ENCODE measurements around the gene LY6G6D. TPM values are rescaled to one million over a fixed set of nuclear protein-coding genes. Genes with fewer than 3 reads are reported as not detected.
A peak's percentile ranks its signal among the peaks of the same experiment; 100 is the strongest.

Gene LY6G6D
- total RNA-seq, 2 donors from 2014 or later = not detected

GRCh38 chr6:31763619-31763940, 48.4 kb downstream of the LY6G6D start:
- H3K27me3 ChIP-seq (replicated peaks; ENCODE audit: insufficient read depth) = no peaks in the 10 kb centered on the region
- peaks cover 2 to 8% of the 10 kb centered on the region in 2 donors for H3K4me1 ChIP-seq (ENCODE audit: control insufficient read depth in 1 of 2, low read depth in 2 of 2)
- H3K36me3 ChIP-seq = no peaks in the 10 kb centered on the region
- no peaks in the 10 kb centered on the region for H3K9me3 ChIP-seq
- no peak overlapping the region for H3K27ac ChIP-seq
- DNase-seq (ENCODE audit: low spot score) (no peak), ATAC-seq (ENCODE audit: insufficient number of reproducible peaks, low FRiP score, low read depth) (no peak)
- TF ChIP-seq CTCF (IDR thresholded peaks at IDR 0.05) = no peak
- H3K4me3 ChIP-seq = no peak overlapping the region

- Histone ChIP-seq H3K9me3 (no peaks in the 10 kb centered on the region), H3K27me3 (replicated peaks; ENCODE audit: insufficient read depth) (no peaks in the 10 kb centered on the region), H3K4me1 (ENCODE audit: control insufficient read depth in 1 of 2, low read depth in 2 of 2) (peaks cover 2 to 8% of the 10 kb centered on the region in 2 donors), H3K36me3 (no peaks in the 10 kb centered on the region), H3K4me3 (no peak overlapping the region), H3K27ac (no peak overlapping the region)
- ATAC-seq (ENCODE audit: insufficient number of reproducible peaks, low FRiP score, low read depth) (no peak), DNase-seq (ENCODE audit: low spot score) (no peak)
- no peak for TF ChIP-seq CTCF (IDR thresholded peaks at IDR 0.05)
These were observed 49.0 kb downstream of the LY6G6D start for GRCh38 chr6:31764198-31764597.

GRCh38 chr6:31765559-31765909, 50.4 kb downstream of the LY6G6D start:
- H3K4me3 ChIP-seq = no peak overlapping the region
- no peak overlapping the region for H3K27ac ChIP-seq
- no peaks in the 10 kb centered on the region for H3K27me3 ChIP-seq (replicated peaks; ENCODE audit: insufficient read depth)
- no peak for TF ChIP-seq CTCF (IDR thresholded peaks at IDR 0.05)
- H3K4me1 ChIP-seq (ENCODE audit: control insufficient read depth in 1 of 2, low read depth in 2 of 2) = peaks cover 2 to 8% of the 10 kb centered on the region in 2 donors
- ATAC-seq (ENCODE audit: insufficient number of reproducible peaks, low FRiP score, low read depth) = no peak
- no peak for DNase-seq (ENCODE audit: low spot score)
- H3K9me3 ChIP-seq = no peaks in the 10 kb centered on the region
- no peaks in the 10 kb centered on the region for H3K36me3 ChIP-seq

- DNase-seq (ENCODE audit: low spot score) (no peak), ATAC-seq (ENCODE audit: insufficient number of reproducible peaks, low FRiP score, low read depth) (no peak)
- H3K9me3 ChIP-seq = no peaks in the 10 kb centered on the region
- H3K27ac ChIP-seq = no peak overlapping the region
- TF ChIP-seq CTCF (IDR thresholded peaks at IDR 0.05) = no peak
- H3K27me3 ChIP-seq (replicated peaks; ENCODE audit: insufficient read depth) = no peaks in the 10 kb centered on the region
- H3K4me3 ChIP-seq = peak overlapping the region; percentile 39
- no peaks in the 10 kb centered on the region for H3K36me3 ChIP-seq
- peaks cover 2 to 8% of the 10 kb centered on the region in 2 donors for H3K4me1 ChIP-seq (ENCODE audit: control insufficient read depth in 1 of 2, low read depth in 2 of 2)
These were observed 51.0 kb downstream of the LY6G6D start for GRCh38 chr6:31765910-31766794.

GRCh38 chr6:31767096-31767645, 52.0 kb downstream of the LY6G6D start:
- ATAC-seq (ENCODE audit: insufficient number of reproducible peaks, low FRiP score, low read depth) (no peak), DNase-seq (ENCODE audit: low spot score) (no peak)

More at GRCh38 chr6:31767096-31767645, 52.0 kb downstream of the LY6G6D start:
- H3K4me1 ChIP-seq (ENCODE audit: control insufficient read depth in 1 of 2, low read depth in 2 of 2) = peaks cover 2 to 8% of the 10 kb centered on the region in 2 donors
- no peaks in the 10 kb centered on the region for H3K27me3 ChIP-seq (replicated peaks; ENCODE audit: insufficient read depth)
- no peak for TF ChIP-seq CTCF (IDR thresholded peaks at IDR 0.05)
- H3K36me3 ChIP-seq = no peaks in the 10 kb centered on the region
- H3K27ac ChIP-seq = no peak overlapping the region
- no peaks in the 10 kb centered on the region for H3K9me3 ChIP-seq
- H3K4me3 ChIP-seq = no peak overlapping the region

Other genes starting within 250 kb of the LY6G6D start
- 1 to 10 TPM; 4.1 to 6.6 TPM for gene MICB, start 217.2 kb upstream of the LY6G6D start, total RNA-seq
- not detected for gene MCCD1, start 186.4 kb upstream of the LY6G6D start, total RNA-seq
- 100 to 1,000 TPM; 198 to 217 TPM for gene DDX39B, start 173.3 kb upstream of the LY6G6D start, total RNA-seq
- gene ATP6V1G2, start 168.7 kb upstream of the LY6G6D start, total RNA-seq = under 1 TPM; 0.78 to 0.95 TPM
- 10 to 100 TPM; 23.8 to 24.2 TPM for gene NFKBIL1, start 167.7 kb upstream of the LY6G6D start, total RNA-seq
- gene LTA, start 143.1 kb upstream of the LY6G6D start, total RNA-seq = not detected
- gene TNF, start 139.8 kb upstream of the LY6G6D start, total RNA-seq = 1 to 10 TPM in 1 of 2 donors, under 1 TPM in 1; 0.71 to 3.2 TPM
- not detected for gene LTB, start 132.9 kb upstream of the LY6G6D start, total RNA-seq
- 10 to 100 TPM in 1 of 2 donors, 1 to 10 TPM in 1; 4.9 to 37.9 TPM for gene LST1, start 129.1 kb upstream of the LY6G6D start, total RNA-seq
- gene NCR3, start 122.3 kb upstream of the LY6G6D start, total RNA-seq = not detected
- 10 to 100 TPM; 21.5 to 39.6 TPM for gene AIF1, start 100.1 kb upstream of the LY6G6D start, total RNA-seq
- gene PRRC2A, start 94.6 kb upstream of the LY6G6D start, total RNA-seq = 100 to 1,000 TPM in 1 of 2 donors, 10 to 100 TPM in 1; 94.2 to 130 TPM
- gene BAG6, start 62.7 kb upstream of the LY6G6D start, total RNA-seq = 100 to 1,000 TPM; 154 to 182 TPM
- 1 to 10 TPM in 1 of 2 donors, not detected in 1; 2.2 TPM for gene APOM, start 59.5 kb upstream of the LY6G6D start, total RNA-seq
- 10 to 100 TPM; 23.7 to 40.1 TPM for gene C6orf47, start 54.6 kb upstream of the LY6G6D start, total RNA-seq
- gene GPANK1, start 50.4 kb upstream of the LY6G6D start, total RNA-seq = 10 to 100 TPM; 15.0 to 19.2 TPM
- gene CSNK2B, start 49.3 kb upstream of the LY6G6D start, total RNA-seq = 100 to 1,000 TPM; 175 to 202 TPM
- gene LY6G5B, start 45.4 kb upstream of the LY6G6D start, total RNA-seq = 10 to 100 TPM in 1 of 2 donors, 1 to 10 TPM in 1; 9.6 to 24.3 TPM
- not detected for gene LY6G5C, start 34.3 kb upstream of the LY6G6D start, total RNA-seq
- gene ABHD16A, start 12.0 kb upstream of the LY6G6D start, total RNA-seq = 10 to 100 TPM; 49.3 to 52.8 TPM
- gene LY6G6F, start 8.5 kb upstream of the LY6G6D start, total RNA-seq = not detected
- not detected for gene LY6G6C, start 6.4 kb downstream of the LY6G6D start, total RNA-seq
- not detected for gene MPIG6B, start 8.0 kb downstream of the LY6G6D start, total RNA-seq
- 100 to 1,000 TPM; 136 TPM for gene DDAH2, start 14.0 kb downstream of the LY6G6D start, total RNA-seq
- gene CLIC1, start 21.2 kb downstream of the LY6G6D start, total RNA-seq = 100 to 1,000 TPM; 222 to 251 TPM
- 10 to 100 TPM in 1 of 2 donors, 1 to 10 TPM in 1; 5.7 to 10.5 TPM for gene MSH5, start 24.7 kb downstream of the LY6G6D start, total RNA-seq
- 10 to 100 TPM in 1 of 2 donors, not detected in 1; 13.3 TPM for gene SAPCD1, start 47.3 kb downstream of the LY6G6D start, total RNA-seq
- gene VWA7, start 62.0 kb downstream of the LY6G6D start, total RNA-seq = under 1 TPM; 0.68 to 0.78 TPM
- gene VARS1, start 80.4 kb downstream of the LY6G6D start, total RNA-seq = 10 to 100 TPM; 24.8 to 46.8 TPM
- gene LSM2, start 91.6 kb downstream of the LY6G6D start, total RNA-seq = 10 to 100 TPM; 21.2 to 40.1 TPM
- 1 to 10 TPM; 1.1 to 1.2 TPM for gene HSPA1L, start 99.9 kb downstream of the LY6G6D start, total RNA-seq
- 100 to 1,000 TPM; 240 to 354 TPM for gene HSPA1A, start 100.2 kb downstream of the LY6G6D start, total RNA-seq
- gene HSPA1B, start 112.4 kb downstream of the LY6G6D start, total RNA-seq = 100 to 1,000 TPM; 178 to 262 TPM
- 10 to 100 TPM; 26.0 to 35.2 TPM for gene NEU1, start 147.5 kb downstream of the LY6G6D start, total RNA-seq
- 1 to 10 TPM in 1 of 2 donors, not detected in 1; 5.8 TPM for gene SLC44A4, start 163.6 kb downstream of the LY6G6D start, total RNA-seq
- gene EHMT2, start 182.3 kb downstream of the LY6G6D start, total RNA-seq = 10 to 100 TPM; 19.5 to 33.2 TPM
- gene ZBTB12, start 186.7 kb downstream of the LY6G6D start, total RNA-seq = 1 to 10 TPM in 1 of 2 donors, not detected in 1; 1.6 TPM
- 10 to 100 TPM; 13.8 to 40.2 TPM for gene C2, start 212.4 kb downstream of the LY6G6D start, total RNA-seq
- 100 to 1,000 TPM in 1 of 2 donors, 10 to 100 TPM in 1; 55.2 to 142 TPM for gene CFB, start 230.7 kb downstream of the LY6G6D start, total RNA-seq
- gene NELFE, start 243.6 kb downstream of the LY6G6D start, total RNA-seq = 10 to 100 TPM; 62.4 to 69.3 TPM
- 10 to 100 TPM; 37.7 to 73.0 TPM for gene SKIC2, start 243.8 kb downstream of the LY6G6D start, total RNA-seq